ENCODE results near the gene TACC3.

Gene TACC3

DNA sequence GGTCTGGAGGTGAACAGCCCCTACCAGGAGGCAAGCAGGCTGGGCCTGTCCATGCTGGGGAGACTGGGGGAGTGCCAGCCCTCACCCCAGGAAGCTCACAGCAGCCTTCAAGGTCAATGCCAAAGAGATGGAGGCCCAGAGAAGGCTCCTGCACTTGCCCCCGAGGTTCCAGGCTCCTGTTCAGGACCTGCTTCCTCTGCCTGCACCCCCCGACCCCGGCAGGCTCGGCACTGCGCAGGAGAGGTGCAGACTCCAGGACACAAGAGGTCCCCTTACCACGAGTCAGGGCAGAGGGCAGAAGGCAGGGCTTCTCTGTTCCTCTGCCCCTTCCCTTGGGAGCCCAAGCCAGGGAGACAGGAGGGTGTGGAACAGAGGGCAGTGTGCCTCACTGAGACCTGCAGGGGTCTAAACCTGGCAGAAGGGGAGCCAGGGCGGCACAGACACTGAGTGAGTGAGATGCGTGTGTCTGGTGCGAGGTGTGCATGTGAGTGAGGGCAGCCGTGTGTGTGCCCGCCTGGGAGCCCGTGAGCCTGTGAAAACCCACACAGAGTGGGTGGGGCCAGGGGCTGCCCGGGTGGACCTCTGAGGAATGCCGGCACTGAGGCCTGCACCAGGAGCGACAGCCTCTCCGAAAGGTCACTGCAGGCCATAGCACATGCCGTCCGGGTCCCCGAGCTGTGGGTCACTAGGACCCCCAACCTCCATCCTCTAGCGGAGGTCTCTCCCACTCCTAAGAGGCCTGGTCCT is 41.1 kb downstream of the TACC3 start:
- DNase-seq: no peak

- no peak for DNase-seq
Measured at GRCh38 chr4:1763070-1763549, 41.8 kb downstream of the TACC3 start.

DNA sequence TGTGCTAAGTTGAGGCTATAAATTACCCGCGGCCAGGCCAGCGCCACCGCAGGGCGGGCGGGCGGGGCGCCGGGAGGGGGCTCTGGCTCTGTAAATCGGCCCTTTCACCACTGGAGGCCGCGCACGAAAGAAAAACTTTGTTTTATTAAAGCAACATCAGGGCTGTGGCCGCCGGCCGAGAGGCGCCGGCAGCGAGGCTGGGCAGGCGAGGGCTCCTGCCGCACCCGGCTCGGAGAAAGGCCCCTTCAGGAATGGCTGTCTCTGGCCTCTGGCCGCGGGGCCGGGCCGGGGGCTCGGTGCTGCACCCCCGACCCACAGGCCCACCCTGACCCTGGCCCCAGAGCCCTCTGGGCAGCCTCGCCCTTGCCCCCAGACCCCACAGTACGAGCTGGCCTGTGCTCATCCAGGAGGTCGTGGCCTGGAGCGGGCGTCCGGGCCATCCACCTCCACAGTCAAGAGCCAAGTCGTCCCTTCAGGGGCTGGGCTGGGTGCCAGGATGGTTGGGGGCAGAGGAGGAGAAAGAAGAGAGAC is 42.3 kb downstream of the TACC3 start:
- DNase-seq: peak; percentile 51

GRCh38 chr4:1764670-1765069 is 43.3 kb downstream of the TACC3 start:
- DNase-seq: no peak

- DNase-seq: no peak
Measured at GRCh38 chr4:1765409-1766072, 44.2 kb downstream of the TACC3 start.

GRCh38 chr4:1766106-1767060 is 45.1 kb downstream of the TACC3 start:
- DNase-seq: no peak

DNA sequence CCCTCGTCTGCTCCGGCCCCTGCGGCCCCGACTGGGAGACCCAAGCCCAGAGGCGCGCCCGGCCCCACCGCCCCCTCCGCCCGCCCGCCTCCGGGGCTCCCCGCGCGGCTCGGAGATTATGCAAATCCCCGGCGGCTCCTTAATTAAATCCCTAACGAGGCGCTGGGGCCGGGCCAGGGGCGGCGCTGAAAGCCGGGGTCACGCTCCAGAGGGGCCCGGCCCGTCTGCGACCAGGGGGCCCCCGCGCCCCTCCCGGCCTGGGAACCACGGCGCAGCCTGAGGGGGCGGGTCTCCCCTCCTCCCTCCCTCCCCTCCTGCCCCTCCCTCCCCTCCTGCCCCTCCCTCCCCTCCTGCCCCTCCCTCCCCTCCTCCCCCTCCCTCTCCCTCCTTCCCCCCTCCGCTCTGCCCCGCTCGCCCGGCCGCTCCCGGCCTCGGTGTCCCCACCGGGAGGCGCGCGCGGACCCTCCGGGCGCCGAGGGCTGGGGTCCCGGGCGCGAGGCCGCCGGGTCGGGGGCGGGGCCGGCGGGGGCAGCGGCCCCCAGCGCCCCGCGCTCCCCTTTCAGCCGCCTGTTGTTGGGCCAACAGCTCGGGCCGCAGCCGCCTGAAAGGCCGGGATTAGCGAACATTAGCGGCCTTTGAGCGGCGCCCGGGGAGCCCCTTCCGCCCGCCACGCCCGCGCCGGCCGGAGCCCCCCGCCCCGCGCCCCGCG is 45.9 kb downstream of the TACC3 start:
- no peak for DNase-seq

GRCh38 chr4:1767770-1768366 is 46.5 kb downstream of the TACC3 start:
- peak; percentile 27 for DNase-seq

DNA sequence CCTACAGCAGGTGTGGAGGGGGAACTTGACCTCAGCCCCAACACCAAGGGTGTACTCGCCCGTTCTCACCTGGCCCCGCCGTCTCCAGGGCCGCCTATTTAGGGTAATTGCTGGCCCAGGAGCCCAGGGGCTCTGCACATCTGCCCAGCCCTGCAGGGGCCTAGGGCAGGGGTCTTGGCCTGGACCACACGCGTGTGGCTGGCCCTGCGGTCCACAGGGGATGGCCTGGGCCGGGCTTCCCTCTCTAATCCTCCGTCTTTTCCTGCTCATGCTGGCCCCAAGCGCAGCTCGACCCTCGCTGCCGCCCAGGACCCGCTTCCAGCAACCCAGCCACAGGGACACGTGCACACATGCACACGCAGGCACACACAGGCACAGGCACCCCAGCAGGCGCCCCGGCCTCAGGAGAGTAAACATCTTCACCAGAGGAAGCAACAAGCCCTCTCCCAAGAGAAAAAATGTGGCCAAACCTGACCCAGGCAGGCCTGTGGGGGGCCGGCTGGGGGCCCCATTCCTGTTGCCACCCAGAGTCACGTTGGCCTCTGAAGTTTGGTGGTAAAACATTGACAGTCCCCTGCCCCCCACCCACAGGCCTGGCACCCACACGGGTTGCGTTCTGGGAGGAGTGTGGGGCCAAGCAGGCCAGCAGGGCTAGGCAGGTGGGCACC is 47.2 kb downstream of the TACC3 start:
- no peak for DNase-seq

DNA sequence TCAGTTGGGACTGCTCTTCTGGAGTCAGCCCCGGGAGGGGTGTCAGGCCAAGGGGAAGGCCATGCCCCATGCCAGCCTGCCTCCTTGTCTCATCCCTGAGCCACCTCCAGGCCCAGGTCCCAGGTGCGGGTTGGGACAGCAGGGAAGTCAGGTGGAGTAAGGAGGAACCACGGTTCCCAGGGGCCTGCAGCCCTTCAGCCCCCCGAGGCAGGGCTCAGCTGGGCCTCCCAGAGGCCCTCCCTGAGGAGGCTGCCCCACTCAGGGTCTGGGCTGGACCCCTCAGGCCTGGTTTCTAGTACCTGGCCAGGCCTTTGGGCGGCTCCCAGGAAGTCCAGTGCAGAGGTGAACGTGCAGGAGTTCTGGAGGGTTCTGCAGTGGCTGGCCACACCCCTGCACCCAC is 48.4 kb downstream of the TACC3 start:
- DNase-seq: no peak

- no peak for DNase-seq
Measured at GRCh38 chr4:1770245-1770644, 48.9 kb downstream of the TACC3 start.

GRCh38 chr4:1770791-1771231 is 49.5 kb downstream of the TACC3 start:
- DNase-seq: no peak

- no peak for DNase-seq
Measured at GRCh38 chr4:1771555-1772305, 50.4 kb downstream of the TACC3 start.

DNA sequence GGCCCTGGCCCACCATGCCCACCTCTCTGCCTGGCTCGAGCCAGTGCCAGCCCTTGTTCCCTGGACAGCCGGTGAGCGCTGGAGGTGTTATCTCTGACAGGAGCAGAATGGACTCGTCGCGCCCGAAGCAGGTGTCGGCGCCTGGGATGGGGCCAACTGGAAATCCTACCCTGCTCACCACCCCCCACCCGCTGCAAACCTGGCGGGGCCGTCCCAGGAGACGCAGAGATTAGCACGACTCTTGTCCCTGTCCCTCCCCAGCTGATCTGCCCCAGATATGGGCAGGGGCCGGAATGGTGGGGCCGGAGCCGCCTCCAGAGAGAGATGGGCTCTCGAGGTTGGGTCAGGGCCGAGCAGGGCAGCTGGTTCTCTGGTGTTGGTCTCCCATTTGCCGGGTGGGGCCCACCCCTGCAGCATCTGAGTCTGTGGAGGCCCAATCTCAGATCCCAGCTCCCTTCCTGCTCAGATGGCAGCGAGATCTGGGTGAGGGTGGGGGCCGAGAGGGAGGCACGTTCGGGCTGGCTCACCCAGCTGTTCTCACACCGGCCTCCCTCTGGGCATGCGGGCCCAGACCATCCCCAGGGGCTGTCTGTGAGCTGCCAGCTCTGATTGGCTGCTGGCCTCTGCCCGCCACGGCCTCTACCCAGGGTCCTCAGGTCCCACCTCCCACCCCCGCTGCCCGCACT is 51.7 kb downstream of the TACC3 start:
- no peak for DNase-seq

DNA sequence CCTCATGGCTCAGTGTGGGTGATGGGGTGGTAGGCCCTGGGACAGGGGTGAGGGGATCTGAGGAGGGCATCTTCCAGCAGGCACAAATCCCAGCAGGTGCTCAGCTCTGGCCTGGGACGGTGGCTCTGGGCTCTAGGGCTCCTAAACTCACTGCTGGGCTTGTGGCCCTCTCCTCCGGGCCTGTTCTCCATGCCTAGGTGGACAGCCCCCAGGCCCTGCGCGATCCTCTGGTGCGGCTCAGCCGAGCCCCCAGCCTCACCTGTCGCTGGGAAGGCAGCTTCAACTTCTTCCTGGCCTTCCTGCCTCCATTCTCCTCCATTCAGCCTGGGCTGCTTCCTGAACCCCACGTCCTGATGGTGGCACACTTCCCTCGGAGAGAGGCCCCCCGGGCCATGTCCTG is 52.4 kb downstream of the TACC3 start:
- DNase-seq: no peak

DNA sequence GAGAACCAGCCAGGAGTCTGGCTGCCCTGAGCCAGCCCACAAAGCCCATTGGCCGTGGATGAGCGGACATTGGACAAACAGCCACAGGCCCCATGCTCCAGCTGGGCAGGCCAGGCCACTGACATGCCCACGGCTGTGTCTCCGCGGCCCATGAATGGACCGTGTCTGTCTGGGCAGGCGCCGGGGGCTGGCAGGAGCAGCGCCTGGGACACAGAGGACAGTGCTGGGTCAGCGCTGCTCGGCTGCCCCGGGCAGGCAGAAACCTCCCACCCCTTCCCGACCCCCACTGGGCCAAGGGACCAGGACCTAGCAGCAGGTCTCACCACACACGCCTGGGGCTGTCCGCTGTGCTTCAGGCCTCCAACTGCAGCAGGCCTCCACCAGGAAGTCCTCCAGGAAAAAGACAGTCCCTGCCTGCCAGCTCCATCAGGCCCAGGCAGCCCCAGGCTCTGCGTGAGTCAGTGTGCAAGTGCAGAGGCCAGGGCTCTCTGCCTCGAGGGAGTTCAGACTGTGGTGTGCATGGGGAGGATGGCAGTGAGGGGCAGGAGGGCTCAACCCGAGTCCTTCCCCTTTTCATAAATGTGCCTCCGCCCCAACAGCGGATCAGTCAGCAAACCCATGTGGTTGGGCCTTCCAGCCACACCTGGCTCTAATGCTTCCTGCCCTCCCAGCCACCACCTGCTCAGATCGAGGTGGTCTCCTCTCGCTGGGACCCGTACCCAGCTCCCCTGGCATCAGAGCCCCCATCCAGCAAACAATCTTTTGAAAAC is 54.6 kb downstream of the TACC3 start:
- DNase-seq: peak; percentile 55

GRCh38 chr4:1776521-1777161 is 55.3 kb downstream of the TACC3 start:
- DNase-seq: no peak

DNA sequence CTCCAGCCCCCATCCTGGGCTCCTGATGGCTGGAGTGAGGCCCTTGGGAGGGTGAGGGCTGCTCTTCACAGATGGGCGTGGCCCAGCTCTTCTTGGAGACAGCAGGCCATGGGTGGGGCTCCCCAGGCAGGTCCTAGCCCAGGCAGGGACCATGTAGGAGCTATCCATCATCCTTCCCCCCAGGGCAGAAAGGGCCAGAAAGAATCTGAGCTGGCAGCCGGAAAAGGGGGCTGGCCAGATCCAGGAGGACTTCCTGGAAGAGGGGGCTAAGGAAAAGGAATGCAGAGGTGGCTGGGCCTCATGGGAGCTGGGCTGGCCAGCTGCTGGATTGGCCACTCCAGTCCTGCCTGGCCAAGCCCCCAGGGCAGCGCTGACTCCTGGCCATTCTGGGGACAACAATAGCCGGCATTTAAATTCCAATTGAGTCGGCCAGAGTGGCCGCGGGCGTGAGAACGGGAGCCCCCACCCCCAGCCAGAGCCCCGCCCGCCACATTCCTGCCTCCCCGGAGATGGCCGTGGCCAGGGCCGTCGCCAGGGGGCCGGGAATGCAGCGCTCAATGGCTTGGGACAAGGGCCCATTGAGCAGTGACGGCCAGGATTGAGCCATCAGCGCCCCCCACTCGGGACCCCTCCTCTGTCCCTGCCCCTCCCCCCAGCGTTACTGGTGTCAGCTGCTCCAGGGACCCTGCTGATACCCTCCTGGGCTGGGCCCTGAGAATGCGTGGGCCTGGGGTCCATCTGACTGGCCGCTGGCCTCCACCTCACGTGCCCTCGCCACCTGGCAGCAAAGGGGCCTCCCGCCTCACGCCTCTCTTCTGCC is 56.7 kb downstream of the TACC3 start:
- DNase-seq: peak; percentile 82
